AG04450 (cell line): ENCODE measurements around the gene LACRT. TPM values are rescaled to one million over a fixed set of nuclear protein-coding genes. Genes with fewer than 3 reads are reported as not detected.
"Not testable (repeated sequence)": the region's sequence is repeated elsewhere in the genome, so short reads cannot be mapped to it uniquely, and the experiment has no call there.

Experiments used
- CTCF ChIA-PET: fragments of 300-600, 350-600 bp; formaldehyde crosslinking; extraction: SDS; loops from one replicate; lab custom pipeline; 2022; ENCODE audit warnings: antibody characterized with exemption, inconsistent platforms; lab: Charles Lee
- POLR2A ChIA-PET: fragments of 350-600 bp; formaldehyde crosslinking; extraction: SDS; loops from one replicate; lab custom pipeline; 2021; ENCODE audit warnings: antibody characterized with exemption, inconsistent platforms; lab: Yijun Ruan, JAX
- DNase-seq: peaks from one replicate; pipeline ENCODE4 v3.0.0-alpha.2; 2011; ENCODE audit warnings: low read depth, low spot score
- H3K27ac ChIP-seq: one replicate; pipeline ENCODE4 v1.5.1; 2012; ENCODE audit warnings: low read depth, low read length, control low read depth
- H3K27me3 ChIP-seq: one replicate; pipeline ENCODE4 v1.6.0; 2012; ENCODE audit warnings: low read length; ENCODE audit not compliant: control insufficient read depth, insufficient read depth
- H3K4me3 ChIP-seq: 2 replicates; pipeline ENCODE4 v1.5.1; 2011; ENCODE audit warnings: mild to moderate bottlenecking, low read depth, low read length, control low read depth
- H3K9me3 ChIP-seq: 2 replicates; pipeline ENCODE4 v1.5.1; 2012; ENCODE audit warnings: low read length; ENCODE audit not compliant: control insufficient read depth, insufficient read depth
- polyA plus RNA-seq: library from polyadenylated mRNA; depleted of rRNA; stranded (reverse); fragments of >200 nt; gene quantifications from 2 replicates; pipeline ENCODE4 v1.2.3, GENCODE V29; 2011
- TF ChIP-seq, protein P1 (sequence below): IDR thresholded peaks from 2 replicates; pipeline ENCODE4 v1.5.1; 2011; ENCODE audit warnings: low read depth, low read length, control low read depth, inconsistent platforms

LACRT gene
- polyA plus RNA-seq, 1 experiment = not detected

DNA sequence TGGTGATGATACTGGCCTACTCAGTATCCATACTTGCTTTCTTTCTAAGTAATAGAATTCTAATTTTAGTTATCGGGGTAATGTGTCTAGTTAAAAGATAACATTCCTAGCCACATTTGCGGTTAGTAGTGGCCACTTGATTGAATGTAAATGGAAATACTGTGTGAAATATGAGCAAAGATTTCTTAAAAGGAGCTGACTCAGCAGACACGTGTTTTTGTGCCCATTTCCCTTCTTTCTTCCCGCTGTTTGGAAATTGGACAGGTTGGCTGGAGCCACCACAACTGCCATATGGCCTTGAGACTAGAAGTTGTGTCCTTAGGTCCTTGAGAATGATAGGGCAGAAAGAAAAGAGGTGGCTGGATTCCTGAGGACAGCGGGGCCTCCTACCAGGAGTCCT lies 33.2 kb upstream of the LACRT start:
- ChIA-PET POLR2A (no interaction called here), CTCF (no interaction called here)
- Histone ChIP-seq H3K9me3 (no peaks in the 10 kb centered on the region), H3K27ac (no peak overlapping the region), H3K27me3 (no peaks in the 10 kb centered on the region), H3K4me3 (no peak overlapping the region)
- TF ChIP-seq, protein P1, sequence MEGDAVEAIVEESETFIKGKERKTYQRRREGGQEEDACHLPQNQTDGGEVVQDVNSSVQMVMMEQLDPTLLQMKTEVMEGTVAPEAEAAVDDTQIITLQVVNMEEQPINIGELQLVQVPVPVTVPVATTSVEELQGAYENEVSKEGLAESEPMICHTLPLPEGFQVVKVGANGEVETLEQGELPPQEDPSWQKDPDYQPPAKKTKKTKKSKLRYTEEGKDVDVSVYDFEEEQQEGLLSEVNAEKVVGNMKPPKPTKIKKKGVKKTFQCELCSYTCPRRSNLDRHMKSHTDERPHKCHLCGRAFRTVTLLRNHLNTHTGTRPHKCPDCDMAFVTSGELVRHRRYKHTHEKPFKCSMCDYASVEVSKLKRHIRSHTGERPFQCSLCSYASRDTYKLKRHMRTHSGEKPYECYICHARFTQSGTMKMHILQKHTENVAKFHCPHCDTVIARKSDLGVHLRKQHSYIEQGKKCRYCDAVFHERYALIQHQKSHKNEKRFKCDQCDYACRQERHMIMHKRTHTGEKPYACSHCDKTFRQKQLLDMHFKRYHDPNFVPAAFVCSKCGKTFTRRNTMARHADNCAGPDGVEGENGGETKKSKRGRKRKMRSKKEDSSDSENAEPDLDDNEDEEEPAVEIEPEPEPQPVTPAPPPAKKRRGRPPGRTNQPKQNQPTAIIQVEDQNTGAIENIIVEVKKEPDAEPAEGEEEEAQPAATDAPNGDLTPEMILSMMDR = no peak
- DNase-seq = no peak

DNA sequence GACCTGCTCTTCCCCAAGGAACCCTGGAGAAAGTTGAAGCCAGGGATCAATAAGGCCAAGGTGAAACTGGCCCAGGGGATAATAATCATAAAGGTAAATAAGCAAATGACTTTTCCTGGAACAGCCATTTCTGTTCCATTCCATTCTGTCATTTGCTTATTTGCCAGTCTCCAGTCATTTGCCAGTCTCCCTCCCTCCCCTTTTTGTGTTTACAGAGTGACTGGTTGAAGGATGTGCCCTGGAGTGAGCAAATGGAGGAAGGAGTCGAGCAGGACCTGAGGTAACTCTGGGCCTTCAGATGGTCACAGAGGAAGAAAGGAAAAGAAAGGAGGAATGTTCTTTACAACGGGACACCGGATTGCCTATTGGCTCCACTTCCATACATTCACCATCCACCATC lies 31.3 kb upstream of the LACRT start:
- ChIA-PET POLR2A (no interaction called here), CTCF (no interaction called here)
- TF ChIP-seq, protein P1 = no peak
- Histone ChIP-seq H3K9me3 (no peaks in the 10 kb centered on the region), H3K27me3 (no peaks in the 10 kb centered on the region), H3K4me3 (no peak overlapping the region), H3K27ac (no peak overlapping the region)
- no peak for DNase-seq

GRCh38 chr12:54665022-54665635 lies 30.4 kb upstream of the LACRT start:
- DNase-seq, CTCF ChIA-PET, POLR2A ChIA-PET, H3K4me3 ChIP-seq, H3K9me3 ChIP-seq, H3K27ac ChIP-seq, H3K27me3 ChIP-seq: not testable (repeated sequence)

GRCh38 chr12:54663603-54664002 lies 28.9 kb upstream of the LACRT start:
- DNase-seq = no peak
- CTCF ChIA-PET = no interaction called here
- TF ChIP-seq, protein P1 = no peak

GRCh38 chr12:54662026-54662425 lies 27.3 kb upstream of the LACRT start:
- ChIA-PET CTCF (interaction anchor here (0.6 kb wide), 1 partner anchor 63 kb away, joined by 3 read pairs; no protein-coding TSS in a partner anchor), POLR2A (no interaction called here)
- H3K9me3 ChIP-seq = no peaks in the 10 kb centered on the region
- H3K27ac ChIP-seq = no peak overlapping the region
- no peak for DNase-seq
- TF ChIP-seq, protein P1 = no peak
- no peak overlapping the region for H3K4me3 ChIP-seq
- H3K27me3 ChIP-seq = no peaks in the 10 kb centered on the region

More at GRCh38 chr12:54663603-54664002, 28.9 kb upstream of the LACRT start:
- H3K27ac ChIP-seq = no peak overlapping the region
- no peaks in the 10 kb centered on the region for H3K27me3 ChIP-seq
- H3K4me3 ChIP-seq = no peak overlapping the region
- POLR2A ChIA-PET = no interaction called here
- H3K9me3 ChIP-seq = no peaks in the 10 kb centered on the region
